ENCODE data around the gene AQR. TPM values are rescaled to one million over a fixed set of nuclear protein-coding genes. Genes with fewer than 3 reads are reported as not detected.
"Not testable (repeated sequence)": the region's sequence is repeated elsewhere in the genome, so short reads cannot be mapped to it uniquely, and the experiment has no call there.

AQR gene
- polyA plus RNA-seq, 2 donors = 13.2 to 14.5 TPM

DNA sequence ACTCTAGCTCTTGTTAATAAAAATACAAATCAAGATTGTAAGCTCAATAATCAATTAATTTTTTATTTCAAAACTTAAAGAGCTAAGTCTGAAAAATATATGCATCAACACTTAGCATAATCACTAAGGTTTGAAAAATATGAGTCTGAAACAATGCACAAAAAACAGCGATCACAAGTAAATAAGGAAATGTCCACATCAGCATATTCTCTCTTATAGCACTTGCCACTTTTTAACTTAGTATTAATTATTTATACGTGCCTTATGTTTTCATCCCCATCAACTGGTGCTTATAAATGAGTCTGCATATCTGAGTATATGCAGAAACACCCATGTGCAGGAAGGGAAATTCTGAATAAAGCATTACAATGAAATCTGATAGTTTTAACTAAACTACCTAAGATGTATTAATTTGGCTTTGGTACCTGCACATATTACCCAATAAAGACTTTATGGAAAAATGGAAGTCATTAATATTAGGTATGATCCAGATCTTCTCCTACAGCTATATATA lies 28.3 kb downstream of the AQR start:
- H3K4me1 ChIP-seq (ENCODE audit: control insufficient read depth in 2 of 2, insufficient read depth in 2 of 2, low read length in 1 of 2) = no peaks in the 10 kb centered on the region
- H3K9me3 ChIP-seq (ENCODE audit: control insufficient read depth in 2 of 2, insufficient read depth in 1 of 2, low read depth in 1 of 2, low read length in 1 of 2) = no peaks in the 10 kb centered on the region
- no peak overlapping the region for H3K27ac ChIP-seq (ENCODE audit: low read depth in 2 of 2, low read length in 1 of 2)
- peaks cover 3 to 4% of the 10 kb centered on the region in 2 donors for H3K36me3 ChIP-seq (ENCODE audit: control insufficient read depth in 2 of 2, insufficient read depth in 2 of 2, low read length in 1 of 2)
- H3K4me3 ChIP-seq (ENCODE audit: low read depth in 1 of 2, low read length in 2 of 2) = no peak overlapping the region
- H3K27me3 ChIP-seq (ENCODE audit: control insufficient read depth in 1 of 2, insufficient read depth in 2 of 2, low read length in 2 of 2) = no peaks in the 10 kb centered on the region
- 97 to 98% methylated on average over 2 of the region's 2 CpGs for WGBS, 2 donors

DNA sequence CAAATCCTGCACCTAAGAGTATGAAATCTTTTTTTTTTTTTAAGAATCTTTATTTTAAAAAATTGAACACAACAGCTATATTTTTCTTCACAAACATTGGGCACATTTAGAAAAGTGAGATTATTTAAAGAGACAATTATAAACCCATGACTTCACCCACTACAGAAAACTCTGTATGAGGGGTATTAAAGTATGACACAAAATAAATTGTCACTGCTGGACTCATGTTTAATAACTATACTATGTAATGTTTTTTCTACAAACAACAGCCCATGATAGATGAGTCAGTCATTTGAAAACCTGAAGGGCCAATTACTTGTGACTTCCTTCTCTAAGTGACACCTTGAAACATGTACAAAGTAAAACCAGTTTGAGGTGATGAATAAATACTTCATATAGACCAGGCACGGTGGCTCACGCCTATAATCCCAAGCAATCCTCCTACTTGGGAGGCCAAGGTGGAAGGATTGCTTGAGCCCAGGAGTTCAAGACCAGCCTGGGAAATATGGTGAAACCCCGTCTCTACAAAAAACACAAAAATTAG lies 36.0 kb downstream of the AQR start:
- H3K4me1 ChIP-seq (ENCODE audit: control insufficient read depth in 2 of 2, insufficient read depth in 2 of 2, low read length in 1 of 2) = no peaks in the 10 kb centered on the region
- WGBS, 2 donors = 73 to 76% methylated on average over 3 of the region's 3 CpGs
- H3K27ac ChIP-seq (ENCODE audit: low read depth in 2 of 2, low read length in 1 of 2) = peak overlapping the region; percentile 14 to 41
- H3K9me3 ChIP-seq (ENCODE audit: control insufficient read depth in 2 of 2, insufficient read depth in 1 of 2, low read depth in 1 of 2, low read length in 1 of 2) = no peaks in the 10 kb centered on the region
- H3K4me3 ChIP-seq (ENCODE audit: low read depth in 1 of 2, low read length in 2 of 2) = no peak overlapping the region
- H3K36me3 ChIP-seq (ENCODE audit: control insufficient read depth in 2 of 2, insufficient read depth in 2 of 2, low read length in 1 of 2) = peaks cover 0 to 3% of the 10 kb centered on the region in 2 donors
- no peaks in the 10 kb centered on the region for H3K27me3 ChIP-seq (ENCODE audit: control insufficient read depth in 1 of 2, insufficient read depth in 2 of 2, low read length in 2 of 2)

DNA sequence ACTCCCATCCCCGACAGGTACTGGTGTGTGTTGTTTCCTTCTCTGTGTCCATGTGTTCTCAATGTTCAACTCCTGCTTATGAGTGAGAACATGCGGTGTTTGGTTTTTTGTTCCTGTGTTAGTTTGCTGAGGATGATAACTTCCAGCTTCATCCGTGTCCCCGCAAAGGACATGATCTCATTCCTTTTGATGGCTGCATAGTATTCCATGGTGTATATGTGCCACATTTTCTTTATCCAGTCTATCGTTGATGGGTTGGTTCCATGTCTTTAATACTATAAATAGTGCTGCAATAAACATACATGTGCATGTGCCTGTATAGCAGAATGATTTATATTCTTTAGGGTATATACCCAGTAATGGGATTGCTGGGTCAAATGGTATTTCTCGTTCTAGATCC lies 41.2 kb downstream of the AQR start:
- not testable (repeated sequence) for H3K27ac ChIP-seq (ENCODE audit: low read depth in 2 of 2, low read length in 1 of 2); H3K4me3 ChIP-seq (ENCODE audit: low read depth in 1 of 2, low read length in 2 of 2); H3K36me3 ChIP-seq (ENCODE audit: control insufficient read depth in 2 of 2, insufficient read depth in 2 of 2, low read length in 1 of 2); H3K9me3 ChIP-seq (ENCODE audit: control insufficient read depth in 2 of 2, insufficient read depth in 1 of 2, low read depth in 1 of 2, low read length in 1 of 2); H3K27me3 ChIP-seq (ENCODE audit: control insufficient read depth in 1 of 2, insufficient read depth in 2 of 2, low read length in 2 of 2); H3K4me1 ChIP-seq (ENCODE audit: control insufficient read depth in 2 of 2, insufficient read depth in 2 of 2, low read length in 1 of 2)
- WGBS, 2 donors = 97 to 99% methylated on average over 6 of the region's 6 CpGs

DNA sequence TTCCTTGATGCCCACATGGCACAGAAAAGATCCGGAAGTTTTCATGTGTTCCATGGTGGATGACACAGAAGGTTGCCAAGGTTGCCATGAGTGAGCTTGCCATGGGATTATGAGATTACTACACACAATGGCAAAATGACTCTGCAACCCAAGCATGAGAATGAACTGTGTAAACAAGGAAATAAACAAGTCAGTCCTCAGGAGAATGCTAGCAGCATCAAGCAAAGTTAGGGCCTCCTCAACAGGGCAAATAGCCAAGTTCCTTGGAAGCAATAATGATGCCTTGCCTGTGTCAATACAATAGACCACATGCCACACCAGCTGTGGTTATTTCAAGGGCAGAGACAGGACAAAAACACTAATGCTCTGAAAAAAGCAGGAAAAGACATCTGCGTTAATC lies 41.8 kb downstream of the AQR start:
- H3K36me3 ChIP-seq (ENCODE audit: control insufficient read depth in 2 of 2, insufficient read depth in 2 of 2, low read length in 1 of 2) = peaks cover 0 to 3% of the 10 kb centered on the region in 2 donors
- H3K9me3 ChIP-seq (ENCODE audit: control insufficient read depth in 2 of 2, insufficient read depth in 1 of 2, low read depth in 1 of 2, low read length in 1 of 2) = no peaks in the 10 kb centered on the region
- WGBS, 2 donors = 70 to 81% methylated on average over 2 of the region's 2 CpGs
- no peaks in the 10 kb centered on the region for H3K4me1 ChIP-seq (ENCODE audit: control insufficient read depth in 2 of 2, insufficient read depth in 2 of 2, low read length in 1 of 2)
- H3K27me3 ChIP-seq (ENCODE audit: control insufficient read depth in 1 of 2, insufficient read depth in 2 of 2, low read length in 2 of 2) = no peaks in the 10 kb centered on the region
- no peak overlapping the region for H3K27ac ChIP-seq (ENCODE audit: low read depth in 2 of 2, low read length in 1 of 2)
- no peak overlapping the region for H3K4me3 ChIP-seq (ENCODE audit: low read depth in 1 of 2, low read length in 2 of 2)

DNA sequence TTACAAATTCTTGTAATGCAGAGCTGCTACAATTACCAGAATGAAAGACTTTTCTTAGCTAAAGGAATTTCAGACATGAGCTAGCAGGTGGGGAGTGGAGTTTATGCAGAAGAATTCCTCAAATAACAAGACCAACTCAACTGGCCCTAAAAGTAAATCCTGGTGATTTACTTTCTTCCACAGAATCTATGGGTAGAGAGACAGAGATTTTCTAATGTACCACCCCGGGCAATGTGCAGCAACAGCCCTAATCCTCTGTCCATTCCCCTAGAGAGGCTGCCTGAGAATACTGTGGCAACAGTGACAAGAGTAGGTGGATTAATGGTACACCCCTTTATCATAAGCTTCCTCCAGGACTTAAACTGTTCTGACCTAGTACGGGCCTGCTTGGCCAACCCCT lies 55.2 kb downstream of the AQR start:
- 94 to 98% methylated on average over 2 of the region's 2 CpGs for WGBS, 2 donors
- H3K4me3 ChIP-seq (ENCODE audit: low read depth in 1 of 2, low read length in 2 of 2) = no peak overlapping the region
- H3K4me1 ChIP-seq (ENCODE audit: control insufficient read depth in 2 of 2, insufficient read depth in 2 of 2, low read length in 1 of 2) = no peaks in the 10 kb centered on the region
- H3K27ac ChIP-seq (ENCODE audit: low read depth in 2 of 2, low read length in 1 of 2) = no peak overlapping the region
- H3K9me3 ChIP-seq (ENCODE audit: control insufficient read depth in 2 of 2, insufficient read depth in 1 of 2, low read depth in 1 of 2, low read length in 1 of 2) = no peaks in the 10 kb centered on the region
- no peaks in the 10 kb centered on the region for H3K27me3 ChIP-seq (ENCODE audit: control insufficient read depth in 1 of 2, insufficient read depth in 2 of 2, low read length in 2 of 2)
- H3K36me3 ChIP-seq (ENCODE audit: control insufficient read depth in 2 of 2, insufficient read depth in 2 of 2, low read length in 1 of 2) = peaks cover 4 to 5% of the 10 kb centered on the region in 2 donors

DNA sequence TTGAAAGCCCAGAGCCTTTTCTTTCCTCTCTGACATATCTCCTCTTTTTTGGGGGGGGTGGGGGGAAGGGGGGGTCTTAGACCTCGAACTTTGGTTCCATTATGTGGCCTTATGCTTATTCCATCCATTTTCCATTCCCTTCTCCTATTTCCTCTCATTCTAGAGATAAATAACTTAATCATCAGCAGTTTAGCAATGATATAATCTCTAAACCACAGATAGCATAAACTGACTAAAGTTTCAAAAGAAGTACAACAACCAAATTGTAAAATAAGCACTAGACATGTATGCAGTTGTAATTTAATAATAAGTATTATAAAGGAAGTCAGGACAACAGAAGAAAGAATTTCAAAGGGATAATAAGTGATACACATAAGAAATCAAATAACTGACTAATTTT lies 64.5 kb downstream of the AQR start:
- Histone ChIP-seq H3K36me3 (ENCODE audit: control insufficient read depth in 2 of 2, insufficient read depth in 2 of 2, low read length in 1 of 2) (peaks cover 0 to 4% of the 10 kb centered on the region in 2 donors), H3K27ac (ENCODE audit: low read depth in 2 of 2, low read length in 1 of 2) (no peak overlapping the region), H3K4me3 (ENCODE audit: low read depth in 1 of 2, low read length in 2 of 2) (no peak overlapping the region), H3K4me1 (ENCODE audit: control insufficient read depth in 2 of 2, insufficient read depth in 2 of 2, low read length in 1 of 2) (no peaks in the 10 kb centered on the region), H3K27me3 (ENCODE audit: control insufficient read depth in 1 of 2, insufficient read depth in 2 of 2, low read length in 2 of 2) (no peaks in the 10 kb centered on the region), H3K9me3 (ENCODE audit: control insufficient read depth in 2 of 2, insufficient read depth in 1 of 2, low read depth in 1 of 2, low read length in 1 of 2) (no peaks in the 10 kb centered on the region)
- WGBS, 2 donors = 71 to 97% methylated on average over 1 of the region's 1 CpG

DNA sequence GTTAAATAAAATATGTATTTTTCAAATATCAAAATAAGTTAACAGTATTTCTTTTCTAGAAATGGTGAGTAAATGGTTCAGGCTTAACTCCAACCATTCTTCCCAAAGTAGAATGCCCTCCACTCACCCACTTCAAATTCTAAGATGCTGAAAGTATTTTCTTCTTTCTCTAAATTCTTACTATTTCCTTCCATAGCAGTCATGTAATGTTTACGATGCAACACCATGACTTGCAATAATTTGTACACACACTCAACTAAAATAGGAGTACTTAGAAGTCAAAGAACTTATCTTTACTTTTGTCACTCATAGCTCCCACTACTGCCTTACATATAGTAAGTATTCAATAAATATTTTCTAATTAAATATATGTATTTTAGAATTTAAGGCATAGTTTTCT lies 65.0 kb downstream of the AQR start:
- peaks cover 0 to 4% of the 10 kb centered on the region in 2 donors for H3K36me3 ChIP-seq (ENCODE audit: control insufficient read depth in 2 of 2, insufficient read depth in 2 of 2, low read length in 1 of 2)
- no peak overlapping the region for H3K4me3 ChIP-seq (ENCODE audit: low read depth in 1 of 2, low read length in 2 of 2)
- 95 to 100% methylated on average over 1 of the region's 1 CpG for WGBS, 2 donors

DNA sequence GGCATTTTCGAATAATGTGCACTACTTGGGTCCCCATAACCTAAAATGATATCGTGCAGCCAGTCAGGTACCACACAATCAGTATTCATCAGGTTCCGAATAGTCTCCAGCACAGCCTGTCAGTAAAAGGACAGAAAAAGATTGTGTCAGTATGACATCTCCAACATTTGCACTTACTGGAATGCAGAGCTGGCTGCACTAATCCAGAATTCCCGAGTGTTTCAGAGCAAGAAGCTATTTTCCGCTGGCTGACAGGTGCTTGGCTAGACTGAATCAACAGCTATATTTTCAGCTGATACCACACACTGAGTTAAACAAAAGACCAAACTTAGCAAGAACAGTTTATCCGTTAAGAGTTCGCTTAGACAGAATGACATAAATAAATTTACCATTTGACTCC lies 68.8 kb downstream of the AQR start:
- Histone ChIP-seq H3K4me3 (ENCODE audit: low read depth in 1 of 2, low read length in 2 of 2) (no peak overlapping the region), H3K27ac (ENCODE audit: low read depth in 2 of 2, low read length in 1 of 2) (no peak overlapping the region), H3K27me3 (ENCODE audit: control insufficient read depth in 1 of 2, insufficient read depth in 2 of 2, low read length in 2 of 2) (no peaks in the 10 kb centered on the region), H3K4me1 (ENCODE audit: control insufficient read depth in 2 of 2, insufficient read depth in 2 of 2, low read length in 1 of 2) (no peaks in the 10 kb centered on the region), H3K9me3 (ENCODE audit: control insufficient read depth in 2 of 2, insufficient read depth in 1 of 2, low read depth in 1 of 2, low read length in 1 of 2) (no peaks in the 10 kb centered on the region), H3K36me3 (ENCODE audit: control insufficient read depth in 2 of 2, insufficient read depth in 2 of 2, low read length in 1 of 2) (no peaks in the 10 kb centered on the region)
- WGBS, 2 donors = 85 to 88% methylated on average over 7 of the region's 7 CpGs

More for the DNA sequence above, 65.0 kb downstream of the AQR start:
- no peak overlapping the region for H3K27ac ChIP-seq (ENCODE audit: low read depth in 2 of 2, low read length in 1 of 2)
- H3K9me3 ChIP-seq (ENCODE audit: control insufficient read depth in 2 of 2, insufficient read depth in 1 of 2, low read depth in 1 of 2, low read length in 1 of 2) = no peaks in the 10 kb centered on the region
- no peaks in the 10 kb centered on the region for H3K4me1 ChIP-seq (ENCODE audit: control insufficient read depth in 2 of 2, insufficient read depth in 2 of 2, low read length in 1 of 2)
- H3K27me3 ChIP-seq (ENCODE audit: control insufficient read depth in 1 of 2, insufficient read depth in 2 of 2, low read length in 2 of 2) = no peaks in the 10 kb centered on the region

DNA sequence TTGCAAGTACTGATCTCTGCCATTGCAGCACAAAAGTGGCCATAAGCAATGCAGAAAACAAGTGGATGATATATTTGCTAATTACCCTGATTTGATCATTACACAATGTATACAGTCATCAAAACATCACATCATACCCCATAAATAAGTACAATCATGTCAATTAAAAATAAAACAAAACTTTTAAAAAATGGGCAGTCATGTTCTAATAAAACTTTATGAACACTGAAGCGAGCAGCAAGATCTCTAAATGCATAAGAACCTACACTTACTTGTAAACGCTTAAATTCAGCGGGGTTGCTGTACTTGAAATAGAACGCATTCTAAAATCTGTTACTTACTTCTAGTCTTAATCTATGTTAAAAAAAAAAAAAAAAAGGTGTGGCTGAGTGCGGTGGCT lies 73.4 kb downstream of the AQR start:
- Histone ChIP-seq H3K27me3 (ENCODE audit: control insufficient read depth in 1 of 2, insufficient read depth in 2 of 2, low read length in 2 of 2) (no peaks in the 10 kb centered on the region), H3K27ac (ENCODE audit: low read depth in 2 of 2, low read length in 1 of 2) (no peak overlapping the region), H3K9me3 (ENCODE audit: control insufficient read depth in 2 of 2, insufficient read depth in 1 of 2, low read depth in 1 of 2, low read length in 1 of 2) (peaks cover 5 to 7% of the 10 kb centered on the region in 2 donors), H3K4me1 (ENCODE audit: control insufficient read depth in 2 of 2, insufficient read depth in 2 of 2, low read length in 1 of 2) (no peaks in the 10 kb centered on the region), H3K4me3 (ENCODE audit: low read depth in 1 of 2, low read length in 2 of 2) (no peak overlapping the region), H3K36me3 (ENCODE audit: control insufficient read depth in 2 of 2, insufficient read depth in 2 of 2, low read length in 1 of 2) (peaks cover 7 to 8% of the 10 kb centered on the region in 2 donors)
- 96 to 97% methylated on average over 5 of the region's 5 CpGs for whole genome bisulfite sequencing, 2 donors

DNA sequence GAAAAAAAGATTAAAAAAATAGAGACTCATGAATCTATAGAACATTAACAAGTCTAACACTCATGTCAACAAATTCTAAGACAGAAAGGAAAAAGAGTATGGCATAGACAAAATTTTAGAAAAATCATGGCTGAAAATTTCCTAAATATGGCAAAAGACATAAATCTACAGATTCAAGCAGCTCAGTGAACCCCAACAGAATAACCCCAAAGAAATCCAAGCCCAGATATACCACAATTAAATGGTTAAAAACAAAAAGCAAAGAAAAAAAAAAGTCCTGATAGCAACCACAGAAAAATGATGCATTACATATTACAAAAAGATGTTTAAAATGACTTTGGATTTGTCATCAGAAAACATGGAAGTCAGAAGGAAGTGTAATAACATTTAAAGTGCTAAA lies 75.6 kb downstream of the AQR start:
- Histone ChIP-seq H3K36me3 (ENCODE audit: control insufficient read depth in 2 of 2, insufficient read depth in 2 of 2, low read length in 1 of 2) (peaks cover 7 to 8% of the 10 kb centered on the region in 2 donors), H3K9me3 (ENCODE audit: control insufficient read depth in 2 of 2, insufficient read depth in 1 of 2, low read depth in 1 of 2, low read length in 1 of 2) (peaks cover 5 to 7% of the 10 kb centered on the region in 2 donors), H3K4me3 (ENCODE audit: low read depth in 1 of 2, low read length in 2 of 2) (no peak overlapping the region), H3K4me1 (ENCODE audit: control insufficient read depth in 2 of 2, insufficient read depth in 2 of 2, low read length in 1 of 2) (no peaks in the 10 kb centered on the region), H3K27me3 (ENCODE audit: control insufficient read depth in 1 of 2, insufficient read depth in 2 of 2, low read length in 2 of 2) (no peaks in the 10 kb centered on the region), H3K27ac (ENCODE audit: low read depth in 2 of 2, low read length in 1 of 2) (no peak overlapping the region)
